IMR-90 (cell line): ENCODE measurements around the gene CELSR2. TPM values are rescaled to one million over a fixed set of nuclear protein-coding genes. Genes with fewer than 3 reads are reported as not detected.

Source experiments
- ATAC-seq: fragments of 200-7000 bp; cut with Tn5 transposase; 2 replicates; pipeline ENCODE4 v1.9.1; 2020; ENCODE audit warnings: low read depth, mild to moderate bottlenecking, moderate library complexity
- BruUV-seq: library from RNA; stranded (reverse); fragments of 400-500 nt; replicated peaks from 2 replicates; lab custom pipeline; 2021; lab: Mats Ljungman, UMichigan
- CTCF ChIA-PET: fragments of 300-600 bp; formaldehyde crosslinking; extraction: SDS; loops from one replicate; lab custom pipeline; 2021; ENCODE audit warnings: antibody characterized with exemption; lab: Yijun Ruan, JAX
- POLR2A ChIA-PET: fragments of 300-600 bp; sonication (Branson Sonifier 250); formaldehyde crosslinking; loops from one replicate; lab custom pipeline; 2022; ENCODE audit warnings: antibody characterized with exemption; ENCODE audit not compliant: unreplicated experiment; lab: Charles Lee
- DNase-seq: peaks from one replicate; pipeline ENCODE4 v3.0.0; 2013
- H2AFZ ChIP-seq: replicated peaks from 2 replicates; pipeline ENCODE3; 2013; ENCODE audit warnings: low read length, mild to moderate bottlenecking; ENCODE audit not compliant: poor library complexity
- H2AK5ac ChIP-seq: 2 replicates; pipeline ENCODE4 v1.6.1; 2013; ENCODE audit warnings: low read depth, low read length, inconsistent platforms
- H2AK9ac ChIP-seq: replicated peaks from 2 replicates; pipeline ENCODE3; 2013; ENCODE audit warnings: mild to moderate bottlenecking, low read depth, low read length, moderate library complexity; ENCODE audit not compliant: poor library complexity
- H2BK120ac ChIP-seq: 2 replicates; pipeline ENCODE4 v1.6.1; 2013; ENCODE audit warnings: low read depth, low read length, inconsistent platforms
- H2BK15ac ChIP-seq: 3 replicates; pipeline ENCODE4 v1.6.1; 2013; ENCODE audit warnings: low read depth, low read length, inconsistent platforms
- H2BK20ac ChIP-seq: 2 replicates; pipeline ENCODE4 v1.6.1; 2013; ENCODE audit warnings: low read depth, mild to moderate bottlenecking, inconsistent platforms, low read length, moderate library complexity
- H2BK5ac ChIP-seq: 2 replicates; pipeline ENCODE4 v1.6.1; 2013; ENCODE audit warnings: mild to moderate bottlenecking, low read depth, low read length, inconsistent platforms; ENCODE audit not compliant: poor library complexity, severe bottlenecking
- H3K14ac ChIP-seq: replicated peaks from 2 replicates; pipeline ENCODE4 v1.6.1; 2013; ENCODE audit warnings: low read depth, low read length, inconsistent platforms
- H3K18ac ChIP-seq: 2 replicates; pipeline ENCODE4 v1.6.1; 2013; ENCODE audit warnings: low read depth, low read length, control low read depth
- H3K23ac ChIP-seq: 2 replicates; pipeline ENCODE4 v1.6.1; 2013; ENCODE audit warnings: low read depth, low read length, inconsistent platforms
- H3K27ac ChIP-seq: 2 replicates; pipeline ENCODE4 v1.5.1; 2013; ENCODE audit warnings: mild to moderate bottlenecking, control low read depth, low read length; ENCODE audit not compliant: insufficient read depth
- H3K27me3 ChIP-seq: 2 replicates; pipeline ENCODE4 v1.6.1; 2013; ENCODE audit warnings: low read length; ENCODE audit not compliant: control insufficient read depth, insufficient read depth
- H3K36me3 ChIP-seq: 2 replicates; pipeline ENCODE4 v1.6.1; 2013; ENCODE audit warnings: low read length, mixed read lengths; ENCODE audit not compliant: control insufficient read depth, insufficient read depth
- H3K4ac ChIP-seq: 2 replicates; pipeline ENCODE4 v1.6.1; 2013; ENCODE audit warnings: low read depth, low read length, inconsistent platforms
- H3K4me1 ChIP-seq: 2 replicates; pipeline ENCODE4 v1.6.1; 2013; ENCODE audit warnings: low read length, mixed read lengths; ENCODE audit not compliant: control insufficient read depth, insufficient read depth
- H3K4me2 ChIP-seq: 2 replicates; pipeline ENCODE4 v1.6.1; 2013; ENCODE audit warnings: low read depth, mild to moderate bottlenecking, control low read depth, low read length, moderate library complexity
- H3K4me3 ChIP-seq: 2 replicates; pipeline ENCODE4 v1.5.1; 2013; ENCODE audit warnings: low read depth, mild to moderate bottlenecking, control low read depth, low read length, moderate library complexity; ENCODE audit not compliant: insufficient read depth
- H3K56ac ChIP-seq: 2 replicates; pipeline ENCODE4 v1.6.1; 2013; ENCODE audit warnings: low read length, inconsistent platforms; ENCODE audit not compliant: insufficient read depth; ENCODE audit errors: extremely low read depth
- H3K79me1 ChIP-seq, 2 experiments: 2 replicates each; pipeline ENCODE4 v1.6.1; 2013; ENCODE audit warnings: low read length in 2 of 2, inconsistent platforms in 1 of 2, low read depth in 1 of 2
- H3K9ac ChIP-seq: 2 replicates; pipeline ENCODE4 v1.6.1; 2013; ENCODE audit warnings: low read depth, low read length, control low read depth
- H3K9me1 ChIP-seq: 2 replicates; pipeline ENCODE4 v1.6.1; 2013; ENCODE audit warnings: low read length, inconsistent platforms; ENCODE audit not compliant: insufficient read depth
- H3K9me3 ChIP-seq: 2 replicates; pipeline ENCODE4 v1.6.1; 2013; ENCODE audit warnings: low read length; ENCODE audit not compliant: control insufficient read depth, insufficient read depth
- H4K20me1 ChIP-seq: 2 replicates; pipeline ENCODE4 v1.6.1; 2013; ENCODE audit warnings: low read length, inconsistent platforms; ENCODE audit not compliant: insufficient read depth
- H4K5ac ChIP-seq: 2 replicates; pipeline ENCODE4 v1.6.1; 2013; ENCODE audit warnings: mild to moderate bottlenecking, low read depth, low read length, control low read depth
- H4K8ac ChIP-seq, 2 experiments: 2 replicates each; pipeline ENCODE4 v1.6.1; 2013; ENCODE audit warnings: low read depth in 2 of 2, low read length in 2 of 2, control low read depth in 1 of 2, inconsistent platforms in 1 of 2
- H4K91ac ChIP-seq: 2 replicates; pipeline ENCODE4 v1.6.1; 2013; ENCODE audit warnings: low read depth, low read length, inconsistent platforms; ENCODE audit not compliant: insufficient read depth
- BHLHE40 ChIP-seq: fragments of 150-350 bp; IDR thresholded peaks from 2 replicates; pipeline ENCODE4 v1.6.1; 2016; ENCODE audit warnings: mild to moderate bottlenecking, low read depth, low read length
- CEBPB ChIP-seq: IDR thresholded peaks from 2 replicates; pipeline ENCODE4 v1.6.1; 2012; ENCODE audit warnings: low read depth, low read length, improper control_type of control experiment
- CHD1 ChIP-seq: IDR thresholded peaks from 2 replicates; pipeline ENCODE4 v1.6.1; 2012; ENCODE audit warnings: low read depth, low read length, improper control_type of control experiment
- FOS ChIP-seq: fragments of 150-350 bp; IDR thresholded peaks from 2 replicates; pipeline ENCODE4 v1.6.1; 2016; ENCODE audit warnings: low read depth, low read length
- MAFK ChIP-seq: IDR thresholded peaks from 2 replicates; pipeline ENCODE4 v1.6.1; 2012; ENCODE audit warnings: low read depth, low read length, improper control_type of control experiment
- MAZ ChIP-seq: IDR thresholded peaks from 2 replicates; pipeline ENCODE4 v1.6.1; 2012; ENCODE audit warnings: low read depth, mild to moderate bottlenecking, low read length, improper control_type of control experiment, moderate library complexity, borderline replicate concordance
- MXI1 ChIP-seq: IDR thresholded peaks from 2 replicates; pipeline ENCODE4 v1.6.1; 2012; ENCODE audit warnings: low read depth, mild to moderate bottlenecking, low read length, moderate library complexity, borderline replicate concordance
- NFE2L2 ChIP-seq: fragments of 150-350 bp; IDR thresholded peaks from 2 replicates; pipeline ENCODE4 v1.6.1; 2016; ENCODE audit warnings: low read depth, mild to moderate bottlenecking, low read length
- POLR2A ChIP-seq: IDR thresholded peaks from 2 replicates; pipeline ENCODE4 v1.6.1; 2012; ENCODE audit warnings: mild to moderate bottlenecking, low read depth, low read length
- RAD21 ChIP-seq: IDR thresholded peaks from 2 replicates; pipeline ENCODE4 v1.6.1; 2012; ENCODE audit warnings: low read length, improper control_type of control experiment
- RCOR1 ChIP-seq: IDR thresholded peaks from 2 replicates; pipeline ENCODE4 v1.6.1; 2012; ENCODE audit warnings: mild to moderate bottlenecking, low read length, improper control_type of control experiment; ENCODE audit not compliant: insufficient replicate concordance
- RFX5 ChIP-seq: IDR thresholded peaks from 2 replicates; pipeline ENCODE4 v1.8.0; 2012; ENCODE audit warnings: low read depth, mild to moderate bottlenecking, low read length, moderate library complexity
- SMC3 ChIP-seq: fragments of 150-350 bp; IDR thresholded peaks from 2 replicates; pipeline ENCODE4 v1.6.1; 2016; ENCODE audit warnings: low read depth, mild to moderate bottlenecking, antibody characterized with exemption, low read length, moderate library complexity
- WGBS, 2 experiments: methylation state at CpG; one replicate each; pipeline versions ENCODE4 v1.1.5 to v1.1.7; 2013; ENCODE audit warnings: missing lambda C conversion rate in 2 of 2; ENCODE audit not compliant: insufficient read length in 1 of 2; ENCODE audit errors: extremely low coverage in 2 of 2; 5-methylcytosine and 5-hydroxymethylcytosine counted together
- dilution Hi-C: fragments of 300-500 bp; cut with HindIII; formaldehyde crosslinking; loops from one replicate; pipeline ENCODE4 v1.14.3; 2018; ENCODE audit warnings: low sequenced_read_pairs; ENCODE audit not compliant: unreplicated experiment
- in situ Hi-C: fragments of 300-500 bp; cut with MboI; formaldehyde crosslinking; loops from 3 replicates; pipeline ENCODE4 v1.14.3; 2019; ENCODE audit warnings: low sequenced_read_pairs, inconsistent platforms, mixed read lengths
- intact Hi-C: fragments of 100-400 bp; cut with micrococcal nuclease; formaldehyde crosslinking; loops from 2 replicates; pipeline ENCODE4 v1.10.0; 2022
- polyA plus RNA-seq, 3 experiments: library from polyadenylated mRNA; depleted of rRNA; stranded (reverse); fragments of >200 nt; gene quantifications; 2 replicates each; pipeline ENCODE4 v1.2.3, GENCODE V29; 2012; ENCODE audit warnings: low replicate concordance in 1 of 3
- total RNA-seq: library from RNA; depleted of rRNA; stranded (reverse); fragments of >200 nt; gene quantifications from 2 replicates; pipeline ENCODE4 v1.2.3, GENCODE V29; 2012
- TF ChIP-seq, protein P1 (sequence below): conservative IDR thresholded peaks from 2 replicates; pipeline ENCODE4 v1.5.1; 2012; ENCODE audit warnings: mild to moderate bottlenecking, low read depth, low read length, improper control_type of control experiment
- TF ChIP-seq, protein P2 (sequence below): fragments of 150-350 bp; IDR thresholded peaks from 2 replicates; pipeline ENCODE4 v1.6.1; 2017; ENCODE audit warnings: mild to moderate bottlenecking, antibody characterized with exemption, low read length, low read depth
- TF ChIP-seq, protein P3 (sequence below): fragments of 150-350 bp; IDR thresholded peaks from 2 replicates; pipeline ENCODE4 v1.6.1; 2016; ENCODE audit warnings: low read depth, mild to moderate bottlenecking, low read length, moderate library complexity, borderline replicate concordance

Gene CELSR2
- total and polyA plus RNA-seq, 2 of the 4 experiments (the other 2 are of a cell fraction): 1.3 to 5.3 TPM

DNA sequence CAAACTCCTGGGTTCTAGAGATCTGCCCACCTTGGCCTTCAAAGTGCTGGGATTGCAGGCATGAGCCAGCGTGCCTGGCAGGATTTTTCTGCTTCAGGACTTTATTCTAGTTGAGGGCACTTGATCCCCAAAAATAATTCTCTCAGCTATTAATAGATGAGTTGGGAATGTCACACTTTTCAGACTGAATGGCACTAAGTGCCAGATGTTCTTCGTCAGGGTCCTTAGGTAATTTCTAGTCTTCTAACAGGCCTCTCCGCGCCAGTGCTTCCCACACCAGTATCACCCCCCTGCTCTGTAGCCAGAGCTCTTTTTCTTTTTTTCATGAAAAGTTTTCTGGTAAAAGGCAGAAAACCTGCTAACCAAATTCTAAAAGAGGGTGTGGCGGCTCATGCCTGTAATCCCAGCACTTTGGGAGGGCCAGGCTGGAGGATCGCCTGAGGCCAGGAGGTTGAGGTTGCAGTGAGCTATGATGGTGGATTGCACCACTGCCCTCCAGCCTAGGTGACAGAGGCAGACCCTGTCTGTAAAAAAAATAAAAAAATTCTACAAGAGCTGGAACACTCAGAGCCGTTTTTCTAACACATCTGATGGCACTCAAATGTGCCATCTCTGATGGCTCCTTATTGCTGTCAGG is 41.8 kb upstream of the CELSR2 start:
- Histone ChIP-seq H2BK120ac (no peak overlapping the region), H3K9me3 (no peaks in the 10 kb centered on the region), H3K9ac (no peak overlapping the region), H3K4me2 (no peak overlapping the region), H2BK5ac (no peak overlapping the region), H3K23ac (no peak overlapping the region), H3K27me3 (no peaks in the 10 kb centered on the region), H2AFZ (no peak overlapping the region), H4K91ac (no peak overlapping the region), H3K56ac (no peak overlapping the region), H3K4me1 (peaks cover 6% of the 10 kb centered on the region), H2AK9ac (no peak overlapping the region), H3K36me3 (no peaks in the 10 kb centered on the region), H2AK5ac (no peak overlapping the region), H3K4ac (no peak overlapping the region), H2BK15ac (no peak overlapping the region), H3K14ac (no peak overlapping the region), H2BK20ac (no peak overlapping the region), H3K18ac (no peak overlapping the region), H3K9me1 (peaks cover 6% of the 10 kb centered on the region), H4K5ac (no peak overlapping the region), H3K79me1 (no peaks in the 10 kb centered on the region), H4K20me1 (no peaks in the 10 kb centered on the region), H4K8ac (no peak overlapping the region), H3K27ac (no peak overlapping the region), H3K4me3 (no peak overlapping the region)
- CTCF ChIA-PET: no interaction called here
- POLR2A ChIA-PET: no interaction called here
- ATAC-seq: no peak
- no peak for DNase-seq
- BruUV-seq: no TSS peak
- no CpG with 5 or more reads among the region's 7 CpGs for WGBS, 2 experiments
- TF ChIP-seq MAFK (no peak), CHD1 (no peak), BHLHE40 (no peak), RFX5 (no peak), RAD21 (no peak), POLR2A (no peak), SMC3 (no peak), CEBPB (no peak), FOS (no peak), RCOR1 (no peak), MAZ (no peak), MXI1 (no peak), NFE2L2 (no peak)
- TF ChIP-seq, protein P1, sequence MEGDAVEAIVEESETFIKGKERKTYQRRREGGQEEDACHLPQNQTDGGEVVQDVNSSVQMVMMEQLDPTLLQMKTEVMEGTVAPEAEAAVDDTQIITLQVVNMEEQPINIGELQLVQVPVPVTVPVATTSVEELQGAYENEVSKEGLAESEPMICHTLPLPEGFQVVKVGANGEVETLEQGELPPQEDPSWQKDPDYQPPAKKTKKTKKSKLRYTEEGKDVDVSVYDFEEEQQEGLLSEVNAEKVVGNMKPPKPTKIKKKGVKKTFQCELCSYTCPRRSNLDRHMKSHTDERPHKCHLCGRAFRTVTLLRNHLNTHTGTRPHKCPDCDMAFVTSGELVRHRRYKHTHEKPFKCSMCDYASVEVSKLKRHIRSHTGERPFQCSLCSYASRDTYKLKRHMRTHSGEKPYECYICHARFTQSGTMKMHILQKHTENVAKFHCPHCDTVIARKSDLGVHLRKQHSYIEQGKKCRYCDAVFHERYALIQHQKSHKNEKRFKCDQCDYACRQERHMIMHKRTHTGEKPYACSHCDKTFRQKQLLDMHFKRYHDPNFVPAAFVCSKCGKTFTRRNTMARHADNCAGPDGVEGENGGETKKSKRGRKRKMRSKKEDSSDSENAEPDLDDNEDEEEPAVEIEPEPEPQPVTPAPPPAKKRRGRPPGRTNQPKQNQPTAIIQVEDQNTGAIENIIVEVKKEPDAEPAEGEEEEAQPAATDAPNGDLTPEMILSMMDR: no peak
- TF ChIP-seq, protein P2, sequence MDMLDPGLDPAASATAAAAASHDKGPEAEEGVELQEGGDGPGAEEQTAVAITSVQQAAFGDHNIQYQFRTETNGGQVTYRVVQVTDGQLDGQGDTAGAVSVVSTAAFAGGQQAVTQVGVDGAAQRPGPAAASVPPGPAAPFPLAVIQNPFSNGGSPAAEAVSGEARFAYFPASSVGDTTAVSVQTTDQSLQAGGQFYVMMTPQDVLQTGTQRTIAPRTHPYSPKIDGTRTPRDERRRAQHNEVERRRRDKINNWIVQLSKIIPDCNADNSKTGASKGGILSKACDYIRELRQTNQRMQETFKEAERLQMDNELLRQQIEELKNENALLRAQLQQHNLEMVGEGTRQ: no peak
- TF ChIP-seq, protein P3, sequence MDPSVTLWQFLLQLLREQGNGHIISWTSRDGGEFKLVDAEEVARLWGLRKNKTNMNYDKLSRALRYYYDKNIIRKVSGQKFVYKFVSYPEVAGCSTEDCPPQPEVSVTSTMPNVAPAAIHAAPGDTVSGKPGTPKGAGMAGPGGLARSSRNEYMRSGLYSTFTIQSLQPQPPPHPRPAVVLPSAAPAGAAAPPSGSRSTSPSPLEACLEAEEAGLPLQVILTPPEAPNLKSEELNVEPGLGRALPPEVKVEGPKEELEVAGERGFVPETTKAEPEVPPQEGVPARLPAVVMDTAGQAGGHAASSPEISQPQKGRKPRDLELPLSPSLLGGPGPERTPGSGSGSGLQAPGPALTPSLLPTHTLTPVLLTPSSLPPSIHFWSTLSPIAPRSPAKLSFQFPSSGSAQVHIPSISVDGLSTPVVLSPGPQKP: no peak
- intact Hi-C loops: no loop called here
- dilution Hi-C loops: loop anchor here (25.0 kb wide), 1 partner anchor 130 kb away; no protein-coding TSS in a partner anchor
- in situ Hi-C loops: no loop called here
